Motor neuron (in vitro differentiated cells): ENCODE results near the gene AKT1S1. TPM values are rescaled to one million over a fixed set of nuclear protein-coding genes. Genes with fewer than 3 reads are reported as not detected.
"Not testable (repeated sequence)": the region's sequence is repeated elsewhere in the genome, so short reads cannot be mapped to it uniquely, and the experiment has no call there.

Source experiments
- ATAC-seq, 8 experiments: fragments of 200-7000 bp; cut with Tn5 transposase; replicated peaks in 6 of 8; 2 replicates each; pipeline ENCODE4 v1.8.0; 2021; ENCODE audit warnings: mild to moderate bottlenecking in 8 of 8, moderate library complexity in 8 of 8
- H3K27ac ChIP-seq, 2 donors: fragments of 250-450 bp; sonication (Bioruptor Pico); 2 replicates each; pipeline ENCODE4 v1.9.0; 2021; ENCODE audit warnings: antibody characterized with exemption in 2 of 2, mild to moderate bottlenecking in 2 of 2, moderate library complexity in 1 of 2
- H3K4me1 ChIP-seq, 2 donors: fragments of 250-450 bp; sonication (Bioruptor Pico); replicated peaks in 1 of 2; 2 replicates each; pipeline ENCODE4 v1.6.1; 2021; ENCODE audit warnings: antibody characterized with exemption in 2 of 2, mild to moderate bottlenecking in 2 of 2, moderate library complexity in 1 of 2
- H3K4me3 ChIP-seq, 5 donors: fragments of 250-450 bp; sonication (Bioruptor Pico); 2 replicates each; pipeline ENCODE4 v1.9.0; 2021; ENCODE audit warnings: antibody characterized with exemption in 5 of 5, mild to moderate bottlenecking in 5 of 5, moderate library complexity in 4 of 5
- WGBS, 10 experiments: fragments of 450-650 bp; shearing (Covaris generic); methylation state at CpG; one replicate each; pipeline ENCODE4 v1.0.0; 2022; 5-methylcytosine and 5-hydroxymethylcytosine counted together
- in situ Hi-C, 9 experiments: fragments of 400-800 bp; cut with MboI; loops; one replicate each; pipeline ENCODE4 v1.15.0; 2021; ENCODE audit warnings: low sequenced_read_pairs in 9 of 9, low pct_unique_long_range_greater_than_20kb in 2 of 9; ENCODE audit not compliant: unreplicated experiment in 9 of 9
- total RNA-seq, 8 experiments: library from RNA; unstranded; fragments of 300-600 nt; gene quantifications; 2 replicates each; pipeline versions ENCODE4 v1.2.3 to v1.2.4, GENCODE V29; 2022

The AKT1S1 gene
- total RNA-seq, 8 experiments from 2014 or later: 8.2 to 59.3 (median 18.3) TPM

- peaks cover 8 to 16% of the 10 kb centered on the region in 2 donors for H3K4me1 ChIP-seq
- in situ Hi-C loops: no loop called here
- no peak for ATAC-seq
- no peak overlapping the region for H3K4me3 ChIP-seq
- H3K27ac ChIP-seq: peak overlapping the region in 1 of 2 donors; percentile 45
- 27 to 83% (median 80%) methylated on average over 1 to 9 of the region's 10 CpGs; no CpG with 5 or more reads in 3 of the 10 experiments for WGBS, 10 experiments
Observed at GRCh38 chr19:49820125-49820524, 57.0 kb downstream of the AKT1S1 start.

GRCh38 chr19:49819452-49820115, 57.6 kb downstream of the AKT1S1 start:
- H3K27ac ChIP-seq: peak overlapping the region in 1 of 2 donors; percentile 45

More at GRCh38 chr19:49819452-49820115, 57.6 kb downstream of the AKT1S1 start:
- peak overlapping the region in 4 of 5 donors; percentile 6 to 82 (median 64) for H3K4me3 ChIP-seq
- ATAC-seq, in situ Hi-C loops: not testable (repeated sequence)
- WGBS, 10 experiments: 48 to 100% (median 80%) methylated on average over 1 to 7 of the region's 7 CpGs; no CpG with 5 or more reads in 3 of the 10 experiments
- H3K4me1 ChIP-seq: peaks cover 8 to 16% of the 10 kb centered on the region in 2 donors

Other genes starting within 250 kb of the AKT1S1 start
- gene RRAS, start 237.2 kb downstream of the AKT1S1 start, total RNA-seq: 10 to 100 TPM in 4 of 8 experiments, 1 to 10 TPM in 2, under 1 TPM in 2; 0.79 to 35.2 (median 7.5) TPM
- gene SCAF1, start 235.1 kb downstream of the AKT1S1 start, total RNA-seq: 10 to 100 TPM; 10.1 to 33.0 (median 20.1) TPM
- gene IRF3, start 211.5 kb downstream of the AKT1S1 start, total RNA-seq: 100 to 1,000 TPM in 1 of 8 experiments, 10 to 100 TPM in 7; 40.8 to 110 (median 53.4) TPM
- gene BCL2L12, start 211.4 kb downstream of the AKT1S1 start, total RNA-seq: 10 to 100 TPM in 3 of 8 experiments, 1 to 10 TPM in 5; 5.3 to 34.6 (median 8.2) TPM
- gene PRMT1, start 200.1 kb downstream of the AKT1S1 start, total RNA-seq: 100 to 1,000 TPM; 190 to 369 (median 229) TPM
- 1 to 10 TPM in 7 of 8 experiments, under 1 TPM in 1; 0.66 to 5.2 (median 2.1) TPM for gene ADM5, start 187.8 kb downstream of the AKT1S1 start, total RNA-seq
- 10 to 100 TPM in 6 of 8 experiments, 1 to 10 TPM in 2; 4.7 to 65.7 (median 36.3) TPM for gene CPT1C, start 186.2 kb downstream of the AKT1S1 start, total RNA-seq
- 1 to 10 TPM in 1 of 8 experiments, under 1 TPM in 2, not detected in 5; 0.19 to 1.6 (median 0.70) TPM for gene TSKS, start 114.0 kb downstream of the AKT1S1 start, total RNA-seq
- gene AP2A1, start 110.4 kb downstream of the AKT1S1 start, total RNA-seq: 10 to 100 TPM; 58.6 to 76.4 (median 71.7) TPM
- gene FUZ, start 64.1 kb downstream of the AKT1S1 start, total RNA-seq: 10 to 100 TPM in 7 of 8 experiments, 1 to 10 TPM in 1; 9.9 to 27.1 (median 16.2) TPM
- gene MED25, start 59.1 kb downstream of the AKT1S1 start, total RNA-seq: 10 to 100 TPM; 16.4 to 38.0 (median 24.5) TPM
- gene PTOV1, start 26.2 kb downstream of the AKT1S1 start, total RNA-seq: 100 to 1,000 TPM in 7 of 8 experiments, 10 to 100 TPM in 1; 60.1 to 215 (median 135) TPM
- gene PNKP, start 9.8 kb downstream of the AKT1S1 start, total RNA-seq: 10 to 100 TPM; 22.8 to 85.2 (median 29.9) TPM
- gene TBC1D17, start 347 bp upstream of the AKT1S1 start, total RNA-seq: 10 to 100 TPM; 14.3 to 31.0 (median 19.8) TPM
- under 1 TPM; 0.21 to 0.99 (median 0.35) TPM for gene IL4I1, start 19.5 kb upstream of the AKT1S1 start, total RNA-seq
- 100 to 1,000 TPM in 2 of 8 experiments, 10 to 100 TPM in 6; 16.7 to 141 (median 52.8) TPM for gene ATF5, start 51.9 kb upstream of the AKT1S1 start, total RNA-seq
- 10 to 100 TPM; 26.2 to 67.4 (median 31.6) TPM for gene NUP62, start 52.1 kb upstream of the AKT1S1 start, total RNA-seq
- gene SIGLEC11, start 83.8 kb upstream of the AKT1S1 start, total RNA-seq: under 1 TPM in 3 of 8 experiments, not detected in 5; 0.09 to 0.13 (median 0.09) TPM
- 10 to 100 TPM; 28.3 to 46.5 (median 34.7) TPM for gene VRK3, start 148.0 kb upstream of the AKT1S1 start, total RNA-seq
- 10 to 100 TPM in 3 of 8 experiments, 1 to 10 TPM in 5; 7.5 to 12.7 (median 8.9) TPM for gene ZNF473, start 148.7 kb upstream of the AKT1S1 start, total RNA-seq